Measurements from ENCODE around the gene RGS18.
"Not testable (repeated sequence)": the region's sequence is repeated elsewhere in the genome, so short reads cannot be mapped to it uniquely, and the experiment has no call there.

The RGS18 gene

GRCh38 chr1:192165002-192165401, 6.7 kb downstream of the RGS18 start:
- DNase-seq (ENCODE audit: low read depth in 2 of 2, low spot score in 1 of 2): not testable (repeated sequence)

- no peak for DNase-seq (ENCODE audit: low read depth in 2 of 2, low spot score in 1 of 2)
Observed at GRCh38 chr1:192167011-192167410, 8.7 kb downstream of the RGS18 start.

GRCh38 chr1:192167911-192168700, 9.8 kb downstream of the RGS18 start:
- no peak for DNase-seq (ENCODE audit: low read depth in 2 of 2, low spot score in 1 of 2)

GRCh38 chr1:192168964-192169363, 10.7 kb downstream of the RGS18 start:
- no peak for DNase-seq (ENCODE audit: low read depth in 2 of 2, low spot score in 1 of 2)

- DNase-seq (ENCODE audit: low read depth in 2 of 2, low spot score in 1 of 2): no peak
Observed at GRCh38 chr1:192170196-192170984, 12.1 kb downstream of the RGS18 start.

- DNase-seq (ENCODE audit: low read depth in 2 of 2, low spot score in 1 of 2): no peak
Observed at GRCh38 chr1:192171123-192171522, 12.9 kb downstream of the RGS18 start.

- no peak for DNase-seq (ENCODE audit: low read depth in 2 of 2, low spot score in 1 of 2)
Observed at GRCh38 chr1:192175971-192176370, 17.7 kb downstream of the RGS18 start.

- DNase-seq (ENCODE audit: low read depth in 2 of 2, low spot score in 1 of 2): no peak
Observed at GRCh38 chr1:192183788-192184187, 25.5 kb downstream of the RGS18 start.

- DNase-seq (ENCODE audit: low read depth in 2 of 2, low spot score in 1 of 2): no peak
Observed at GRCh38 chr1:192186197-192186596, 27.9 kb downstream of the RGS18 start.

GRCh38 chr1:192190066-192190465, 31.8 kb downstream of the RGS18 start:
- DNase-seq (ENCODE audit: low read depth in 2 of 2, low spot score in 1 of 2): no peak

- DNase-seq (ENCODE audit: low read depth in 2 of 2, low spot score in 1 of 2): no peak
Observed at GRCh38 chr1:192201303-192201702, 43.0 kb downstream of the RGS18 start.

- DNase-seq (ENCODE audit: low read depth in 2 of 2, low spot score in 1 of 2): no peak
Observed at GRCh38 chr1:192224396-192224795, 66.1 kb downstream of the RGS18 start.

GRCh38 chr1:192224846-192225245, 66.6 kb downstream of the RGS18 start:
- no peak for DNase-seq (ENCODE audit: low read depth in 2 of 2, low spot score in 1 of 2)

GRCh38 chr1:192225266-192225665, 67.0 kb downstream of the RGS18 start:
- no peak for DNase-seq (ENCODE audit: low read depth in 2 of 2, low spot score in 1 of 2)

- DNase-seq (ENCODE audit: low read depth in 2 of 2, low spot score in 1 of 2): no peak
Observed at GRCh38 chr1:192225703-192226102, 67.4 kb downstream of the RGS18 start.

GRCh38 chr1:192227330-192227729, 69.1 kb downstream of the RGS18 start:
- DNase-seq (ENCODE audit: low read depth in 2 of 2, low spot score in 1 of 2): no peak

GRCh38 chr1:192227980-192228379, 69.7 kb downstream of the RGS18 start:
- DNase-seq (ENCODE audit: low read depth in 2 of 2, low spot score in 1 of 2): not testable (repeated sequence)

GRCh38 chr1:192232817-192233417, 74.7 kb downstream of the RGS18 start:
- no peak for DNase-seq (ENCODE audit: low read depth in 2 of 2, low spot score in 1 of 2)

- no peak for DNase-seq (ENCODE audit: low read depth in 2 of 2, low spot score in 1 of 2)
Observed at GRCh38 chr1:192235127-192235526, 76.9 kb downstream of the RGS18 start.
